ENCODE results near the gene AVPR2.

The AVPR2 gene

GRCh38 chrX:153885968-153886903, 18.2 kb upstream of the AVPR2 start, which contains the start of gene L1CAM:
Gene L1CAM, minus strand, starts transcription at chrX:153886173. Its CDS starts 10,337 bp downstream, at chrX:153875836.
- Histone ChIP-seq H3K27ac (ENCODE audit: low read depth in 2 of 2, low read length in 2 of 2) (no peak within 1 kb of the TSS), H3K9me3 (ENCODE audit: control insufficient read depth in 2 of 2, low read length in 2 of 2) (no peaks in the 10 kb centered on the region), H3K9ac (ENCODE audit: low read depth in 1 of 2, low read length in 2 of 2) (no peak within 1 kb of the TSS), H3K4me1 (ENCODE audit: control insufficient read depth in 2 of 2, insufficient read depth in 2 of 2, low read length in 2 of 2) (no peaks in the 10 kb centered on the region), H3K4me3 (ENCODE audit: low read length in 2 of 2) (no peak within 1 kb of the TSS), H3K36me3 (ENCODE audit: control insufficient read depth in 2 of 2, insufficient read depth in 2 of 2, low read length in 2 of 2) (no peaks in the 10 kb centered on the region), H3K27me3 (ENCODE audit: control insufficient read depth in 2 of 2, insufficient read depth in 2 of 2, low read length in 2 of 2) (peaks cover 44 to 45% of the 10 kb centered on the region in 2 donors)

GRCh38 chrX:153886915-153887314, 17.6 kb upstream of the AVPR2 start:
- Histone ChIP-seq H3K9ac (ENCODE audit: low read depth in 1 of 2, low read length in 2 of 2) (no peak overlapping the region), H3K9me3 (ENCODE audit: control insufficient read depth in 2 of 2, low read length in 2 of 2) (no peaks in the 10 kb centered on the region), H3K27ac (ENCODE audit: low read depth in 2 of 2, low read length in 2 of 2) (no peak overlapping the region), H3K36me3 (ENCODE audit: control insufficient read depth in 2 of 2, insufficient read depth in 2 of 2, low read length in 2 of 2) (no peaks in the 10 kb centered on the region), H3K4me3 (ENCODE audit: low read length in 2 of 2) (no peak overlapping the region), H3K27me3 (ENCODE audit: control insufficient read depth in 2 of 2, insufficient read depth in 2 of 2, low read length in 2 of 2) (peaks cover 37 to 38% of the 10 kb centered on the region in 2 donors), H3K4me1 (ENCODE audit: control insufficient read depth in 2 of 2, insufficient read depth in 2 of 2, low read length in 2 of 2) (no peaks in the 10 kb centered on the region)

GRCh38 chrX:153887385-153887784, 17.1 kb upstream of the AVPR2 start:
- Histone ChIP-seq H3K36me3 (ENCODE audit: control insufficient read depth in 2 of 2, insufficient read depth in 2 of 2, low read length in 2 of 2) (no peaks in the 10 kb centered on the region), H3K4me3 (ENCODE audit: low read length in 2 of 2) (no peak overlapping the region), H3K9ac (ENCODE audit: low read depth in 1 of 2, low read length in 2 of 2) (no peak overlapping the region), H3K9me3 (ENCODE audit: control insufficient read depth in 2 of 2, low read length in 2 of 2) (no peaks in the 10 kb centered on the region), H3K27ac (ENCODE audit: low read depth in 2 of 2, low read length in 2 of 2) (no peak overlapping the region), H3K4me1 (ENCODE audit: control insufficient read depth in 2 of 2, insufficient read depth in 2 of 2, low read length in 2 of 2) (no peaks in the 10 kb centered on the region), H3K27me3 (ENCODE audit: control insufficient read depth in 2 of 2, insufficient read depth in 2 of 2, low read length in 2 of 2) (peaks cover 35 to 37% of the 10 kb centered on the region in 2 donors)

- peaks cover 35 to 37% of the 10 kb centered on the region in 2 donors for H3K27me3 ChIP-seq (ENCODE audit: control insufficient read depth in 2 of 2, insufficient read depth in 2 of 2, low read length in 2 of 2)
- H3K9me3 ChIP-seq (ENCODE audit: control insufficient read depth in 2 of 2, low read length in 2 of 2), result no peaks in the 10 kb centered on the region
- no peak overlapping the region for H3K9ac ChIP-seq (ENCODE audit: low read depth in 1 of 2, low read length in 2 of 2)
Measured at GRCh38 chrX:153888344-153888743, 16.1 kb upstream of the AVPR2 start.

GRCh38 chrX:153889123-153889522, 15.3 kb upstream of the AVPR2 start:
- no peak overlapping the region for H3K27ac ChIP-seq (ENCODE audit: low read depth in 2 of 2, low read length in 2 of 2)
- H3K9me3 ChIP-seq (ENCODE audit: control insufficient read depth in 2 of 2, low read length in 2 of 2), result no peaks in the 10 kb centered on the region
- peaks cover 31 to 32% of the 10 kb centered on the region in 2 donors for H3K27me3 ChIP-seq (ENCODE audit: control insufficient read depth in 2 of 2, insufficient read depth in 2 of 2, low read length in 2 of 2)
- no peaks in the 10 kb centered on the region for H3K36me3 ChIP-seq (ENCODE audit: control insufficient read depth in 2 of 2, insufficient read depth in 2 of 2, low read length in 2 of 2)
- no peak overlapping the region for H3K9ac ChIP-seq (ENCODE audit: low read depth in 1 of 2, low read length in 2 of 2)
- H3K4me1 ChIP-seq (ENCODE audit: control insufficient read depth in 2 of 2, insufficient read depth in 2 of 2, low read length in 2 of 2), result no peaks in the 10 kb centered on the region
- H3K4me3 ChIP-seq (ENCODE audit: low read length in 2 of 2), result no peak overlapping the region

More at GRCh38 chrX:153888344-153888743, 16.1 kb upstream of the AVPR2 start:
- H3K4me1 ChIP-seq (ENCODE audit: control insufficient read depth in 2 of 2, insufficient read depth in 2 of 2, low read length in 2 of 2), result no peaks in the 10 kb centered on the region
- no peak overlapping the region for H3K4me3 ChIP-seq (ENCODE audit: low read length in 2 of 2)
- H3K36me3 ChIP-seq (ENCODE audit: control insufficient read depth in 2 of 2, insufficient read depth in 2 of 2, low read length in 2 of 2), result no peaks in the 10 kb centered on the region
- H3K27ac ChIP-seq (ENCODE audit: low read depth in 2 of 2, low read length in 2 of 2), result no peak overlapping the region

GRCh38 chrX:153897899-153898298, 6.6 kb upstream of the AVPR2 start:
- no peaks in the 10 kb centered on the region for H3K36me3 ChIP-seq (ENCODE audit: control insufficient read depth in 2 of 2, insufficient read depth in 2 of 2, low read length in 2 of 2)
- no peaks in the 10 kb centered on the region for H3K9me3 ChIP-seq (ENCODE audit: control insufficient read depth in 2 of 2, low read length in 2 of 2)
- H3K4me1 ChIP-seq (ENCODE audit: control insufficient read depth in 2 of 2, insufficient read depth in 2 of 2, low read length in 2 of 2), result peaks cover 0 to 3% of the 10 kb centered on the region in 2 donors
- no peak overlapping the region for H3K4me3 ChIP-seq (ENCODE audit: low read length in 2 of 2)
- H3K9ac ChIP-seq (ENCODE audit: low read depth in 1 of 2, low read length in 2 of 2), result no peak overlapping the region
- H3K27me3 ChIP-seq (ENCODE audit: control insufficient read depth in 2 of 2, insufficient read depth in 2 of 2, low read length in 2 of 2), result peaks cover 5 to 11% of the 10 kb centered on the region in 2 donors
- H3K27ac ChIP-seq (ENCODE audit: low read depth in 2 of 2, low read length in 2 of 2), result no peak overlapping the region

- Histone ChIP-seq H3K27ac (ENCODE audit: low read depth in 2 of 2, low read length in 2 of 2) (no peak overlapping the region), H3K27me3 (ENCODE audit: control insufficient read depth in 2 of 2, insufficient read depth in 2 of 2, low read length in 2 of 2) (peaks cover 3 to 11% of the 10 kb centered on the region in 2 donors), H3K9ac (ENCODE audit: low read depth in 1 of 2, low read length in 2 of 2) (no peak overlapping the region), H3K36me3 (ENCODE audit: control insufficient read depth in 2 of 2, insufficient read depth in 2 of 2, low read length in 2 of 2) (no peaks in the 10 kb centered on the region), H3K4me3 (ENCODE audit: low read length in 2 of 2) (no peak overlapping the region), H3K9me3 (ENCODE audit: control insufficient read depth in 2 of 2, low read length in 2 of 2) (no peaks in the 10 kb centered on the region), H3K4me1 (ENCODE audit: control insufficient read depth in 2 of 2, insufficient read depth in 2 of 2, low read length in 2 of 2) (peaks cover 2 to 3% of the 10 kb centered on the region in 2 donors)
Measured at GRCh38 chrX:153900831-153901752, 3.4 kb upstream of the AVPR2 start.

- Histone ChIP-seq H3K36me3 (ENCODE audit: control insufficient read depth in 2 of 2, insufficient read depth in 2 of 2, low read length in 2 of 2) (no peaks in the 10 kb centered on the region), H3K4me1 (ENCODE audit: control insufficient read depth in 2 of 2, insufficient read depth in 2 of 2, low read length in 2 of 2) (peaks cover 2 to 3% of the 10 kb centered on the region in 2 donors), H3K9me3 (ENCODE audit: control insufficient read depth in 2 of 2, low read length in 2 of 2) (no peaks in the 10 kb centered on the region), H3K27ac (ENCODE audit: low read depth in 2 of 2, low read length in 2 of 2) (no peak overlapping the region), H3K9ac (ENCODE audit: low read depth in 1 of 2, low read length in 2 of 2) (no peak overlapping the region), H3K27me3 (ENCODE audit: control insufficient read depth in 2 of 2, insufficient read depth in 2 of 2, low read length in 2 of 2) (peaks cover 3 to 11% of the 10 kb centered on the region in 2 donors), H3K4me3 (ENCODE audit: low read length in 2 of 2) (no peak overlapping the region)
Measured at GRCh38 chrX:153901753-153902140, 2.7 kb upstream of the AVPR2 start.

GRCh38 chrX:153902385-153902784, 2.1 kb upstream of the AVPR2 start:
- H3K27me3 ChIP-seq (ENCODE audit: control insufficient read depth in 2 of 2, insufficient read depth in 2 of 2, low read length in 2 of 2), result peaks cover 3 to 11% of the 10 kb centered on the region in 2 donors
- H3K9me3 ChIP-seq (ENCODE audit: control insufficient read depth in 2 of 2, low read length in 2 of 2), result no peaks in the 10 kb centered on the region
- no peak overlapping the region for H3K9ac ChIP-seq (ENCODE audit: low read depth in 1 of 2, low read length in 2 of 2)
- peaks cover 2 to 3% of the 10 kb centered on the region in 2 donors for H3K4me1 ChIP-seq (ENCODE audit: control insufficient read depth in 2 of 2, insufficient read depth in 2 of 2, low read length in 2 of 2)
- no peak overlapping the region for H3K27ac ChIP-seq (ENCODE audit: low read depth in 2 of 2, low read length in 2 of 2)
- H3K36me3 ChIP-seq (ENCODE audit: control insufficient read depth in 2 of 2, insufficient read depth in 2 of 2, low read length in 2 of 2), result no peaks in the 10 kb centered on the region
- H3K4me3 ChIP-seq (ENCODE audit: low read length in 2 of 2), result no peak overlapping the region

Data from mucosa of rectum (tissue), 2 donors.